PC-9 (cell line): ENCODE results near the gene SESN1.

ENCODE experiments used
- CTCF ChIP-seq: fragments of 200-600 bp; sonication (generic); conservative IDR thresholded peaks from 2 replicates; pipeline ENCODE4 v1.6.1; 2017; ENCODE audit warnings: mixed run types, antibody characterized with exemption, mild to moderate bottlenecking, moderate library complexity
- EZH2 ChIP-seq: fragments of 200-600 bp; sonication (generic); IDR thresholded peaks from 2 replicates; pipeline ENCODE4 v1.8.0; 2017; ENCODE audit warnings: antibody characterized with exemption, low read depth

GRCh38 chr6:109024368-109024767 is 70.3 kb downstream of the SESN1 start:
- TF ChIP-seq CTCF (no peak), EZH2 (no peak)
